22Rv1 (cell line): Measurements from ENCODE around the gene SEC23A.
"Not testable (repeated sequence)": the region's sequence is repeated elsewhere in the genome, so short reads cannot be mapped to it uniquely, and the experiment has no call there.

Source experiments
- ZFX ChIP-seq: fragments of 450-650 bp; IDR thresholded peaks from 2 replicates; pipeline ENCODE4 v1.6.1; 2017; ENCODE audit warnings: antibody characterized with exemption, borderline replicate concordance
- TF ChIP-seq, protein P1 (sequence below): fragments of 450-650 bp; IDR thresholded peaks from 2 replicates; pipeline ENCODE4 v1.5.1; 2017; ENCODE audit warnings: mild to moderate bottlenecking

GRCh38 chr14:39143226-39143625, 40.2 kb upstream of the SEC23A start:
- TF ChIP-seq, protein P1, sequence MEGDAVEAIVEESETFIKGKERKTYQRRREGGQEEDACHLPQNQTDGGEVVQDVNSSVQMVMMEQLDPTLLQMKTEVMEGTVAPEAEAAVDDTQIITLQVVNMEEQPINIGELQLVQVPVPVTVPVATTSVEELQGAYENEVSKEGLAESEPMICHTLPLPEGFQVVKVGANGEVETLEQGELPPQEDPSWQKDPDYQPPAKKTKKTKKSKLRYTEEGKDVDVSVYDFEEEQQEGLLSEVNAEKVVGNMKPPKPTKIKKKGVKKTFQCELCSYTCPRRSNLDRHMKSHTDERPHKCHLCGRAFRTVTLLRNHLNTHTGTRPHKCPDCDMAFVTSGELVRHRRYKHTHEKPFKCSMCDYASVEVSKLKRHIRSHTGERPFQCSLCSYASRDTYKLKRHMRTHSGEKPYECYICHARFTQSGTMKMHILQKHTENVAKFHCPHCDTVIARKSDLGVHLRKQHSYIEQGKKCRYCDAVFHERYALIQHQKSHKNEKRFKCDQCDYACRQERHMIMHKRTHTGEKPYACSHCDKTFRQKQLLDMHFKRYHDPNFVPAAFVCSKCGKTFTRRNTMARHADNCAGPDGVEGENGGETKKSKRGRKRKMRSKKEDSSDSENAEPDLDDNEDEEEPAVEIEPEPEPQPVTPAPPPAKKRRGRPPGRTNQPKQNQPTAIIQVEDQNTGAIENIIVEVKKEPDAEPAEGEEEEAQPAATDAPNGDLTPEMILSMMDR = not testable (repeated sequence)
- not testable (repeated sequence) for TF ChIP-seq ZFX
